GM06990 (cell line): ENCODE measurements around the gene KAT6B.

Experiments used
- DNase-seq: peaks from one replicate; pipeline ENCODE4 v3.0.0-alpha.2; 2011; ENCODE audit not compliant: insufficient read length; ENCODE audit errors: extremely low read depth
- H3K27me3 ChIP-seq: replicated peaks from 2 replicates; pipeline ENCODE4 v1.6.0; 2011; ENCODE audit warnings: low read length; ENCODE audit not compliant: control insufficient read depth, insufficient read depth
- H3K36me3 ChIP-seq: 2 replicates; pipeline ENCODE4 v1.5.1; 2011; ENCODE audit warnings: low read length; ENCODE audit not compliant: control insufficient read depth, insufficient read depth
- H3K4me3 ChIP-seq: replicated peaks from 2 replicates; pipeline ENCODE4 v1.5.1; 2011; ENCODE audit warnings: low read depth, mild to moderate bottlenecking, control low read depth, low read length
- CTCF ChIP-seq: IDR thresholded peaks from 2 replicates; pipeline ENCODE4 v1.5.1; 2011; ENCODE audit warnings: low read length, control low read depth, mild to moderate bottlenecking, inconsistent platforms; ENCODE audit not compliant: insufficient read depth, poor library complexity, severe bottlenecking

The KAT6B gene

GRCh38 chr10:74993649-74994048 lies 167.2 kb downstream of the KAT6B start:
- peaks cover 3% of the 10 kb centered on the region for H3K36me3 ChIP-seq
- H3K4me3 ChIP-seq, result no peak overlapping the region
- H3K27me3 ChIP-seq, result no peaks in the 10 kb centered on the region
- DNase-seq, result no peak
- no peak for TF ChIP-seq CTCF

- no peak overlapping the region for H3K4me3 ChIP-seq
- DNase-seq, result no peak
- H3K36me3 ChIP-seq, result peaks cover 3% of the 10 kb centered on the region
- no peak for TF ChIP-seq CTCF
- no peaks in the 10 kb centered on the region for H3K27me3 ChIP-seq
Measured at GRCh38 chr10:74994854-74995253, 168.5 kb downstream of the KAT6B start.

GRCh38 chr10:74995806-74996205 lies 169.4 kb downstream of the KAT6B start:
- no peak for TF ChIP-seq CTCF
- H3K36me3 ChIP-seq, result peaks cover 3% of the 10 kb centered on the region
- no peaks in the 10 kb centered on the region for H3K27me3 ChIP-seq
- H3K4me3 ChIP-seq, result no peak overlapping the region
- DNase-seq, result no peak

- Histone ChIP-seq H3K4me3 (no peak overlapping the region), H3K36me3 (peaks cover 3% of the 10 kb centered on the region), H3K27me3 (no peaks in the 10 kb centered on the region)
- no peak for DNase-seq
- TF ChIP-seq CTCF, result no peak
Measured at GRCh38 chr10:74997163-74997562, 170.8 kb downstream of the KAT6B start.

GRCh38 chr10:75000748-75001321 lies 174.4 kb downstream of the KAT6B start:
- no peaks in the 10 kb centered on the region for H3K27me3 ChIP-seq

More at GRCh38 chr10:75000748-75001321, 174.4 kb downstream of the KAT6B start:
- no peak for TF ChIP-seq CTCF
- Histone ChIP-seq H3K4me3 (peak overlapping the region; percentile 43), H3K36me3 (no peaks in the 10 kb centered on the region; the same call in 1 of the 2 replicates)
- DNase-seq, result peak; percentile 53
